ENCODE data around the gene PRKN. TPM values are rescaled to one million over a fixed set of nuclear protein-coding genes. Genes with fewer than 3 reads are reported as not detected.

Gene PRKN
- total RNA-seq, 2 donors from 2014 or later: 15.7 to 19.3 TPM

- Histone ChIP-seq H3K4me1 (no peaks in the 10 kb centered on the region), H3K27me3 (no peaks in the 10 kb centered on the region), H3K36me3 (no peaks in the 10 kb centered on the region), H3K9me3 (no peaks in the 10 kb centered on the region), H3K27ac (no peak overlapping the region), H3K4me3 (no peak overlapping the region)
- TF ChIP-seq CTCF (IDR thresholded peaks at IDR 0.05): no peak
- no peak for DNase-seq (ENCODE audit: low spot score)
These were observed 109.0 kb downstream of the PRKN start for GRCh38 chr6:162618448-162619002.

GRCh38 chr6:162615016-162615705 is 112.4 kb downstream of the PRKN start:
- no peak for DNase-seq (ENCODE audit: low spot score)
- TF ChIP-seq CTCF (IDR thresholded peaks at IDR 0.05): no peak
- H3K27ac ChIP-seq: no peak overlapping the region

GRCh38 chr6:162613310-162613709 is 114.3 kb downstream of the PRKN start:
- H3K4me3 ChIP-seq: no peak overlapping the region
- H3K27me3 ChIP-seq: no peaks in the 10 kb centered on the region
- DNase-seq (ENCODE audit: low spot score): no peak
- no peaks in the 10 kb centered on the region for H3K36me3 ChIP-seq
- H3K27ac ChIP-seq: no peak overlapping the region
- H3K4me1 ChIP-seq: no peaks in the 10 kb centered on the region
- H3K9me3 ChIP-seq: no peaks in the 10 kb centered on the region
- no peak for TF ChIP-seq CTCF (IDR thresholded peaks at IDR 0.05)

More at GRCh38 chr6:162615016-162615705, 112.4 kb downstream of the PRKN start:
- Histone ChIP-seq H3K4me1 (no peaks in the 10 kb centered on the region), H3K4me3 (no peak overlapping the region), H3K9me3 (no peaks in the 10 kb centered on the region), H3K36me3 (no peaks in the 10 kb centered on the region), H3K27me3 (no peaks in the 10 kb centered on the region)

GRCh38 chr6:162612613-162613012 is 115.0 kb downstream of the PRKN start:
- H3K4me3 ChIP-seq: no peak overlapping the region
- H3K27me3 ChIP-seq: no peaks in the 10 kb centered on the region
- no peaks in the 10 kb centered on the region for H3K36me3 ChIP-seq
- H3K9me3 ChIP-seq: no peaks in the 10 kb centered on the region
- H3K4me1 ChIP-seq: no peaks in the 10 kb centered on the region
- no peak for TF ChIP-seq CTCF (IDR thresholded peaks at IDR 0.05)
- H3K27ac ChIP-seq: no peak overlapping the region
- no peak for DNase-seq (ENCODE audit: low spot score)

- Histone ChIP-seq H3K9me3 (no peaks in the 10 kb centered on the region), H3K4me1 (no peaks in the 10 kb centered on the region), H3K27ac (no peak overlapping the region), H3K4me3 (no peak overlapping the region), H3K36me3 (no peaks in the 10 kb centered on the region), H3K27me3 (no peaks in the 10 kb centered on the region)
- DNase-seq (ENCODE audit: low spot score): no peak
- no peak for TF ChIP-seq CTCF (IDR thresholded peaks at IDR 0.05)
These were observed 117.2 kb downstream of the PRKN start for GRCh38 chr6:162610351-162610750.

- H3K27ac ChIP-seq: no peak overlapping the region
- no peak overlapping the region for H3K4me3 ChIP-seq
- no peak for DNase-seq (ENCODE audit: low spot score)
- H3K4me1 ChIP-seq: no peaks in the 10 kb centered on the region
- H3K36me3 ChIP-seq: no peaks in the 10 kb centered on the region
- H3K9me3 ChIP-seq: no peaks in the 10 kb centered on the region
- TF ChIP-seq CTCF (IDR thresholded peaks at IDR 0.05): no peak
- H3K27me3 ChIP-seq: no peaks in the 10 kb centered on the region
These were observed 121.7 kb downstream of the PRKN start for GRCh38 chr6:162605881-162606280.
